ENCODE results near the gene FTO. TPM values are rescaled to one million over a fixed set of nuclear protein-coding genes. Genes with fewer than 3 reads are reported as not detected.

Gene FTO
- total and polyA plus RNA-seq, 2 of the 8 experiments (the other 6 are each of a cell fraction or from before 2014, with no cell fraction given), result 34.5 to 59.8 TPM

DNA sequence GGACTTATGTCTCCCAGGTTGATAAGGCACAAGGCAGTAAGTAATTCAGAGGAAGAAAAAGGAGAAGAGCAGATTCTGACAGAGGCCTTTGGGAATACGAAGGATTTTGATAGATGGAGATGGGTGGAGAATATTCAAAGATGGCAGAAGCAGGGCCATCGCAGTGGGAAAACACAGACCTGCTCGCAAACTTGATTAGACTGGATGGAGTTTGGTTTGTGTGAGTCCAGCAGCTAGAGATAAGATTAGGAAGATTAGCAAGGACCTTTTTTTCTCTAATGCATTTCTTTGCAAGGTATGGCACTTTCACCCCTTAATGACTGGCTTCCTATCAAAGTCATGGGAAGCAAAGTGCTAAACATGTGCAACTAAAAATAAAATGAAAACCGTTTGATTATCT is 196.7 kb downstream of the FTO start (continued):
- no peak for TF ChIP-seq SUZ12 (IDR thresholded peaks at IDR 0.05; ENCODE audit: low read length)
- no peak for TF ChIP-seq MAFK (IDR thresholded peaks at IDR 0.05; ENCODE audit: low read depth, low read length)
- TF ChIP-seq POU5F1 (IDR thresholded peaks at IDR 0.05; ENCODE audit: low read depth, low read length), result no peak
- no peak for TF ChIP-seq KDM1A (IDR thresholded peaks at IDR 0.05; ENCODE audit: borderline replicate concordance, low read length)

Measured in H1 (cell line).